Left cardiac atrium (tissue), 4 donors: ENCODE results near the gene NRM. TPM values are rescaled to one million over a fixed set of nuclear protein-coding genes. Genes with fewer than 3 reads are reported as not detected.
A peak's percentile ranks its signal among the peaks of the same experiment; 100 is the strongest.

Experiments
- ATAC-seq, 2 donors: fragments of 200-7000 bp; cut with Tn5 transposase; one replicate each; pipeline ENCODE4 v1.9.1; 2020; ENCODE audit warnings: mild to moderate bottlenecking in 2 of 2, moderate library complexity in 2 of 2
- DNase-seq: peaks from one replicate; pipeline ENCODE4 v3.0.0-alpha.2; 2020
- intact Hi-C, 2 donors: fragments of 100-400 bp; cut with DNase I; formaldehyde crosslinking; loops; one replicate each; pipeline versions ENCODE4 v1.14.1 to v1.15.1; 2022 to 2023
- total RNA-seq, 2 donors: library from RNA; stranded (reverse); fragmentation: NEBNext Ultra II Directional; extraction: Animal tissue kit (Norgen Biotek cat#: 25700); gene quantifications; one replicate each; pipeline ENCODE4 v1.2.1, GENCODE V29; 2021
- donor health status: DM: no; HTN: yes; CAD: no.
- donor health status: DM: no; HTN: yes; CAD: no; lungs with severe emphysema.
- donor health status: DM: yes; HTN: yes; CAD: no.
- donor health status: Dilated cardiomyopathy.

NRM gene
- total RNA-seq, 2 donors from 2014 or later: 5.3 to 6.3 TPM

DNA sequence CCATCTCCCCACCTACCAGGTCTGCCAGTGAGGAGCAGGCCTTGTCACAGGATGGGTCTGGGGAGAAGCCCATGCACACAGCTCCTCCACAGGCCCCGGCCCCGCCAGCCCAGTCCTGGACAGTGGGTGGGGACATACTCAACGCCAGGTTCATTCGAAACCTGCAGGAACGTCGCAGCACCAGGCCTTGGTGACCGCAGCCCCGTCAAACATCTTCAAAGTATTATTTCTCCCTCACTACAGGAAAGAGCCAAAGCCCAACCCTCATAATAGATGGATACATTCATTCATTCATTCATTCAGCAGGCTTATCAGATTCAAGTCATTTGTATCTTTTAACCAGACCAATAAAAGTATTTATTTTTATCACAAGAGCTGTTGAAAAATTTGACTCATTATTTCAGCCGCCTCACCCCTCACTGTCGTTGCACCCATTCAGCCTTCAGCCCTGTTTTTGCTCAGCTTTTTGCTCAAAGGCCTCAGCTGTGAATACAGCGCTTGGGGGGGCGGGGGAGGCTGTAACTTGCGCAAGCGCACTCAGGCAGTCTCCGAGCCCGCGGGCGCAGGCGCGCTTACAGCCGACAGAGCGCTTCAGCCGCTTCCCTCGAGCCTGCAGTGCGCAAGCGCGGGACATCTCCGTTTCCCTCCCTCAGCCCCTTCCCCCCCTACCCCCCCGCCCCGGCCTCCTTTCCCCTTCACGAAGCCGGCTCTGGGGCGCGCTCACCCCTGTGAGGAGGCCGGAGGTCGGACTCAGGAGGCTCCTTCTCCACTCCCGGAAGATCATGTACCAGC, 44.1 kb downstream of the NRM start, which contains the start of gene C6orf136:
Gene C6orf136, plus strand, starts transcription at position 684 of the 792 bp plus-strand sequence. Its CDS starts 99 bp downstream, at position 783.
- intact Hi-C loops: no loop called here
- ATAC-seq (peak; percentile 93), DNase-seq (peak; percentile 96)

DNA sequence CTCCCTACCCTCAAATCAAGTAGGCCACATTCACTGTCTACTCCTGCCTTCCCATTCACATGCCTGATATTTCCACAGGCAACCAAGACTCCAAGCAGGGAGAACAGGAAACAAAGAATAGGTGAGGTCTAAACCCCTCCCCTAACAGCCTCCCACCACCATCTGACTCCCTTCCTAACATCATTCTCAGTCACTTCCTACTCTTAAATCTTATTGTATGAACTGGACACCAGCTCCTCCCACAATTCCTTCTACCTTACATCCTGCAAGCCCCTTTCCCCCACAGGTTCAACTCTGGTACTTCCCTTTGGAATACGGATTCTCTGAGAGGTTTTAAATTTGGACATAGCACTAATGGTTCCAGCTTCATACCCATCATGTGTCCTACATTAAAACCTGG, 44.8 kb downstream of the NRM start:
- DNase-seq (no peak), ATAC-seq (no peak)
- intact Hi-C loops: no loop called here

DNA sequence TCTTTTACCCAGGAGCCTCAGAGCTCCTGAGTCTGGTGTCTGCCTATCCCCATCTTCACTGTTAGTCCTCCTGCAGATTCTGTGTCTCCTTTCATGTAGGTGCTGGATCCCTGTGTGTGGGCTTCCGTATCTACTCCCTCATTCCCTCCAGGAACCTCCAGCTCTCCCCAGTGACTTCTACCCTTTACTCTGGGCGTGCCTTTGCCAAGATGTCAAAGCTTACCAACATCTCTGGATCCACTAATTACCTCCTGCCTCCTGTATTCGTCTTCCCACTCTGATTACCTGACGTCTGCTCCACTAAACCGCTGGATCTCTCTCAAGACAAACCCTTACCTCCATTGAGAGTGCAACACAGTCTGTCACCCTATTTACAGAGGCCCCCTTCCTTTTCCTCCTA, 46.0 kb downstream of the NRM start:
- DNase-seq (no peak), ATAC-seq (no peak)
- intact Hi-C loops: no loop called here

DNA sequence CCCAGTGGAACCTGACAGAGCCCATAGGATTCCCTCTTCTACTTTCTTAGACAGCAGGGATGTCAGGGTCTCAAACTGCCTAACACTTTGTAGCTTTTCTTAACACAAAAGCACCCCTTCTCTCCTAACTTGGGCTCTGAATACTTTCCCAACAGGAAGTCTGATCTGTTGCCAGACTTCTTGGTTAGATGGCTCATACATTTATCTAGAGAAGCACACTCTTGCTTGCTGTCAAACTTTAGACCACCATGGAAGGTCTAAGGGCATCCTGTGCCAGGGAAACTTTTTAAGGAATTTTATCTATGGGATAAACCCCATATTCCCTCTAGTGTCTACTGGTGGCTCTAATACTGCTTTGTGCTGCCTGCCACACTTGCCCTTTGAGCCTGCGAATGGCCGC, 47.1 kb downstream of the NRM start:
- intact Hi-C loops: no loop called here
- no peak for DNase-seq
- ATAC-seq: no peak

DNA sequence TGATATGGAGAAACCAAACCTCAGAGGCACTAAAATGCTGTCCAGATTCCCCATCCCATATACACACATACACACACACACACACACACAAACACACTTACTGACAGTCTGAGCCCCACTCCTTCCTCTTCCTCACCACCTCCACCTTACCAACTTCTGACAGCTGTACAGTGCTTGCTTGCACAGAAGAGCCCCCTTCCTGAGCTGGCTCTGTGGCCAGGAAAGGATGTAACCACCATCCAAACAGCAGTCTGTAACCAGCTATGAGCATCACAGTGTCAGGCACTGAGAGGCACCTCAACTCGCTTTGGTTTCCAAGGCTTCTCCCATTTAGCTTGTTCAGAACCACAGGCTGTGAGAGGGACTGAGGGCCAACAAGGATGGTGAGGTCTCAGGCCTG, 49.7 kb downstream of the NRM start:
- intact Hi-C loops: no loop called here
- DNase-seq (no peak), ATAC-seq (no peak)

DNA sequence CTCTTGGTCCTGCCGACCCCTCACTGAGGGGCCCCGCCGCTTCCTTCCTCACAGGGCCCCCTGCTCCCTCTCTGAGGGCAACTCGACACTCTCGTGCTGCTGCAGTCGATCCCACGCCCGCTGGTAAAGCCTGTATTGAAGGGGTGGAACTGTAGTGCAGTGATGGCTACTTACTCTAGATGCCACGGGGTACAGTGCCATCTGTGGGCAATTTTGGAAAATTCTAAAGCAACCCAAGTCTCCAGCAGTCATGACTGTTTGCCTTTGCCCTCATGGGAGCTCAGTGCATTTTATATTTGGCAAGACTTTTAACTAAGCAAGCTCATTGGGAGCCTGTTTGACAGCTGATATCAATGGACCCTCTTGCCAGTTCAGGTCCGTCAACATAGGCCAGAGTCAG, 50.3 kb downstream of the NRM start:
- intact Hi-C loops: no loop called here
- DNase-seq (no peak), ATAC-seq (peak in 1 of 2 donors; percentile 36)

Other genes with a start within 250 kb of the NRM start
- gene HLA-E, start 201.5 kb downstream of the NRM start, total RNA-seq: 100 to 1,000 TPM; 210 to 242 TPM
- gene GNL1, start 134.5 kb downstream of the NRM start, total RNA-seq: 10 to 100 TPM; 25.7 to 32.1 TPM
- 1 to 10 TPM; 4.6 to 5.4 TPM for gene PRR3, start 133.7 kb downstream of the NRM start, total RNA-seq
- gene ABCF1, start 119.5 kb downstream of the NRM start, total RNA-seq: 10 to 100 TPM; 30.7 to 45.9 TPM
- gene PPP1R10, start 73.7 kb downstream of the NRM start, total RNA-seq: 10 to 100 TPM; 37.3 to 42.1 TPM
- 10 to 100 TPM; 71.1 to 74.7 TPM for gene MRPS18B, start 73.1 kb downstream of the NRM start, total RNA-seq
- gene ATAT1, start 64.1 kb downstream of the NRM start, total RNA-seq: 1 to 10 TPM; 2.7 to 3.8 TPM
- gene C6orf136, start 43.9 kb downstream of the NRM start, total RNA-seq: 10 to 100 TPM; 30.1 to 39.3 TPM
- 10 to 100 TPM; 17.6 to 18.6 TPM for gene DHX16, start 18.0 kb downstream of the NRM start, total RNA-seq
- 10 to 100 TPM; 28.0 to 36.8 TPM for gene PPP1R18, start 4.3 kb downstream of the NRM start, total RNA-seq
- 10 to 100 TPM; 19.1 to 25.6 TPM for gene MDC1, start 26.3 kb upstream of the NRM start, total RNA-seq
- gene TUBB, start 29.4 kb upstream of the NRM start, total RNA-seq: 100 to 1,000 TPM; 276 to 303 TPM
- 100 to 1,000 TPM; 170 to 179 TPM for gene FLOT1, start 51.7 kb upstream of the NRM start, total RNA-seq
- 10 to 100 TPM; 23.0 to 81.5 TPM for gene IER3, start 53.6 kb upstream of the NRM start, total RNA-seq
- 10 to 100 TPM; 58.4 to 60.2 TPM for gene DDR1, start 193.5 kb upstream of the NRM start, total RNA-seq
- 10 to 100 TPM; 24.4 to 25.3 TPM for gene GTF2H4, start 217.2 kb upstream of the NRM start, total RNA-seq
- gene VARS2, start 223.3 kb upstream of the NRM start, total RNA-seq: 10 to 100 TPM; 14.0 to 18.7 TPM
- not detected for gene SFTA2, start 241.2 kb upstream of the NRM start, total RNA-seq
- not detected for gene MUCL3, start 250.0 kb upstream of the NRM start, total RNA-seq